ENCODE results near the gene CTSH.

GRCh38 chr15:78944202-78944625, 632 bp downstream of the CTSH start:
- TF ChIP-seq CTCF (optimal IDR thresholded peaks at IDR 0.05 in 1 of 3, IDR thresholded peaks at IDR 0.05 in 1 of 3, conservative IDR thresholded peaks at IDR 0.05 in 1 of 3; ENCODE audit: extremely low read depth in 1 of 3, insufficient read depth in 2 of 3, low read length in 3 of 3) (no peak), EZH2 (IDR thresholded peaks at IDR 0.05; ENCODE audit: low read length) (no peak)

Data from keratinocyte (primary cell).